Measurements from ENCODE around the gene ZNF831.

ZNF831 gene

DNA sequence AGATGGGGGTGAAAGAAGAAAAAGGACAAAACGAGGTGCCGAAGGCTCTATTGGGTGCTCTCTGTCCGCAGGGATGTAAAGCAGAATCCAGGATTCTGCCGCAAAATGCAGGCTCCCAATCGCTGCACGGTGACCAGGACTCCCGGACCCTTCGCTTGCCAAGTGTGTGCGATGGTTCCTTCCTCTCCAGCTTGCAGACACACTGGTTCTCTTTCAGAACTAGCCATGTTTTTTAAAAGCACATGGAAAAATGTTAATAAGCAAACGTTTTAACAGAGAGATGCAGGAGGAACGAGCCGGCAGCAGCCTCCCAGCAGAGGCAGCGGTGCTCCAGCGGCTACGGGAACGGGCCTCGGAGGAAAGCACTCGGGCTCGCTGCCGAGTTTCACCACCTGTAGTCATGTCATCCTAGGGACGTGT lies 59.6 kb downstream of the ZNF831 start:
- H3K4me3 ChIP-seq (ENCODE audit: low read length): no peak overlapping the region
- no peaks in the 10 kb centered on the region for H3K27me3 ChIP-seq (ENCODE audit: control insufficient read depth, insufficient read depth, low read length)

GRCh38 chr20:59223750-59224149 lies 60.1 kb downstream of the ZNF831 start:
- Histone ChIP-seq H3K9me3 (ENCODE audit: control insufficient read depth, insufficient read depth, low read length) (no peaks in the 10 kb centered on the region), H3K36me3 (ENCODE audit: control insufficient read depth, insufficient read depth, low read length) (no peaks in the 10 kb centered on the region), H3K27me3 (ENCODE audit: control insufficient read depth, insufficient read depth, low read length) (no peaks in the 10 kb centered on the region), H3K4me3 (ENCODE audit: low read length) (no peak overlapping the region), H3K27ac (ENCODE audit: low read length) (no peak overlapping the region), H3K4me1 (ENCODE audit: control insufficient read depth, insufficient read depth, low read length) (peaks cover 4% of the 10 kb centered on the region)
- no peak for DNase-seq (ENCODE audit: low read depth, low spot score)
- WGBS (ENCODE audit: insufficient coverage, insufficient read length): no CpG with 5 or more reads among the region's 12 CpGs

More for the DNA sequence above, 59.6 kb downstream of the ZNF831 start:
- Histone ChIP-seq H3K4me1 (ENCODE audit: control insufficient read depth, insufficient read depth, low read length) (peaks cover 4% of the 10 kb centered on the region), H3K27ac (ENCODE audit: low read length) (no peak overlapping the region), H3K9me3 (ENCODE audit: control insufficient read depth, insufficient read depth, low read length) (no peaks in the 10 kb centered on the region), H3K36me3 (ENCODE audit: control insufficient read depth, insufficient read depth, low read length) (no peaks in the 10 kb centered on the region)
- WGBS (ENCODE audit: insufficient coverage, insufficient read length): no CpG with 5 or more reads among the region's 21 CpGs
- DNase-seq (ENCODE audit: low read depth, low spot score): no peak

DNA sequence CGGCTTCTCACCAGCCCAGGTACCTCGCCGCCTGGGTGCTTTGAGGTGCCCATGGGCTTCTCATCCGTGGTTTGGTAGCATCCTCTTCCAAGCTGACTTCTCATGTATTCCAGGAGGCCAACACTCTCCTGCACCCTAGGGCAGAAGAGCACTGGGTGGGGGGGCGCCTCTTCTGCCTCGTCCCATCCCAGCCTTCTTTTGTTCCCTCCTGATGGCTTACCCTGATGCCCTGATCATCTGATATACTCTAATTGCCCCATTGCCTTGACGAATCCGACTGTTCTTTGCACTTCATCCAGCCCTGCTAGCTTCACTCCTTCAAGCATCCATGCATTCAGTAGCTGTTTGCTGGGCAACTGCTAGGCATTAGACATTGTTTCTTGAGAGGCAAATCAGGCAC lies 60.6 kb downstream of the ZNF831 start:
- Histone ChIP-seq H3K27ac (ENCODE audit: low read length) (no peak overlapping the region), H3K4me1 (ENCODE audit: control insufficient read depth, insufficient read depth, low read length) (peaks cover 2% of the 10 kb centered on the region), H3K27me3 (ENCODE audit: control insufficient read depth, insufficient read depth, low read length) (no peaks in the 10 kb centered on the region), H3K4me3 (ENCODE audit: low read length) (no peak overlapping the region), H3K36me3 (ENCODE audit: control insufficient read depth, insufficient read depth, low read length) (no peaks in the 10 kb centered on the region), H3K9me3 (ENCODE audit: control insufficient read depth, insufficient read depth, low read length) (no peaks in the 10 kb centered on the region)
- WGBS (ENCODE audit: insufficient coverage, insufficient read length): no CpG with 5 or more reads among the region's 8 CpGs
- no peak for DNase-seq (ENCODE audit: low read depth, low spot score)

DNA sequence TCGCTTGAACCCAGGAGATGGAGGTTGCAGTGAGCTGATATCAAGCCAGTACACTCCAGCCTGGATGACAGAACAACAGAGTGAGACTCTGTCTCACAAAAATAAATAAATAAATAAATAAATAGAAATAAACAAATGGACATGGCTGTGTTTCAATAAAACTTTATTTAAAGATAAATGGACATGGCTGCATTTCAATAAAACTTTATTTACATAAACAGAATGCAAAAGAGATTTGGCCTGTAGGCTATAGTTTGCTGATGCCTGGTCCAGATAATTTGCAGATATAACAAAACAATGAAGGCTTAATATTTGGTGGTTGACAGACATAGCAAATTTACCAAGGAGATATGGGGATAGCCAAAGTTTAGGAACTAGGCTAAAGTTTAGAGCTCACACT lies 66.8 kb downstream of the ZNF831 start:
- no CpG with 5 or more reads among the region's 1 CpG for WGBS (ENCODE audit: insufficient coverage, insufficient read length)
- no peak overlapping the region for H3K4me3 ChIP-seq (ENCODE audit: low read length)
- no peak for DNase-seq (ENCODE audit: low read depth, low spot score)
- no peaks in the 10 kb centered on the region for H3K9me3 ChIP-seq (ENCODE audit: control insufficient read depth, insufficient read depth, low read length)
- H3K27ac ChIP-seq (ENCODE audit: low read length): no peak overlapping the region
- H3K4me1 ChIP-seq (ENCODE audit: control insufficient read depth, insufficient read depth, low read length): no peaks in the 10 kb centered on the region
- no peaks in the 10 kb centered on the region for H3K27me3 ChIP-seq (ENCODE audit: control insufficient read depth, insufficient read depth, low read length)
- no peaks in the 10 kb centered on the region for H3K36me3 ChIP-seq (ENCODE audit: control insufficient read depth, insufficient read depth, low read length)

- H3K4me1 ChIP-seq (ENCODE audit: control insufficient read depth, insufficient read depth, low read length): no peaks in the 10 kb centered on the region
- WGBS (ENCODE audit: insufficient coverage, insufficient read length): no CpG with 5 or more reads among the region's 8 CpGs
- DNase-seq (ENCODE audit: low read depth, low spot score): no peak
- no peak overlapping the region for H3K4me3 ChIP-seq (ENCODE audit: low read length)
- no peaks in the 10 kb centered on the region for H3K9me3 ChIP-seq (ENCODE audit: control insufficient read depth, insufficient read depth, low read length)
- no peak overlapping the region for H3K27ac ChIP-seq (ENCODE audit: low read length)
- H3K27me3 ChIP-seq (ENCODE audit: control insufficient read depth, insufficient read depth, low read length): no peaks in the 10 kb centered on the region
- no peaks in the 10 kb centered on the region for H3K36me3 ChIP-seq (ENCODE audit: control insufficient read depth, insufficient read depth, low read length)
Observed at GRCh38 chr20:59231124-59231804, 67.6 kb downstream of the ZNF831 start.

DNA sequence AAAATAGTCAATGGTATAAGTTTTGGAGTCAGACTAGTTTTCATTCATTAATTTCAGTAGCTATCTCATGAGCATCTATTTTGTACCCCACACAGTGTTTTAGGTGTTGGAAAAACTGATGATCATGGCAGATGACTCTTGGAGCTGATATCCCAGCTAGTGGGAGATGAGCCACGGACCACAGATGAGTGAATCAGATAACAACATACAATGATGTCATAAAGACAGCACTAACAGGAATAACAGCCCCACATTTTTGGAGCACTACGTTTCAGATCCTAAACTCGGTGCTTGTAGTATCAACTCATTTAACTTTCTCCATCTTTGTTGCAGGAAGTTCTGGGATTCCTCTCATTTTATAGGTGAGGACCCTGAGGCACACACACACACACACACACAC lies 69.0 kb downstream of the ZNF831 start:
- Histone ChIP-seq H3K4me1 (ENCODE audit: control insufficient read depth, insufficient read depth, low read length) (no peaks in the 10 kb centered on the region), H3K9me3 (ENCODE audit: control insufficient read depth, insufficient read depth, low read length) (no peaks in the 10 kb centered on the region), H3K36me3 (ENCODE audit: control insufficient read depth, insufficient read depth, low read length) (no peaks in the 10 kb centered on the region), H3K27me3 (ENCODE audit: control insufficient read depth, insufficient read depth, low read length) (no peaks in the 10 kb centered on the region), H3K4me3 (ENCODE audit: low read length) (no peak overlapping the region), H3K27ac (ENCODE audit: low read length) (no peak overlapping the region)
- no CpG with 5 or more reads among the region's 3 CpGs for WGBS (ENCODE audit: insufficient coverage, insufficient read length)
- DNase-seq (ENCODE audit: low read depth, low spot score): no peak

GRCh38 chr20:59235226-59235625 lies 71.6 kb downstream of the ZNF831 start:
- no peak for DNase-seq (ENCODE audit: low read depth, low spot score)
- Histone ChIP-seq H3K9me3 (ENCODE audit: control insufficient read depth, insufficient read depth, low read length) (no peaks in the 10 kb centered on the region), H3K27me3 (ENCODE audit: control insufficient read depth, insufficient read depth, low read length) (no peaks in the 10 kb centered on the region), H3K4me1 (ENCODE audit: control insufficient read depth, insufficient read depth, low read length) (no peaks in the 10 kb centered on the region), H3K4me3 (ENCODE audit: low read length) (no peak overlapping the region), H3K36me3 (ENCODE audit: control insufficient read depth, insufficient read depth, low read length) (no peaks in the 10 kb centered on the region), H3K27ac (ENCODE audit: low read length) (no peak overlapping the region)
- no CpG with 5 or more reads among the region's 5 CpGs for WGBS (ENCODE audit: insufficient coverage, insufficient read length)

DNA sequence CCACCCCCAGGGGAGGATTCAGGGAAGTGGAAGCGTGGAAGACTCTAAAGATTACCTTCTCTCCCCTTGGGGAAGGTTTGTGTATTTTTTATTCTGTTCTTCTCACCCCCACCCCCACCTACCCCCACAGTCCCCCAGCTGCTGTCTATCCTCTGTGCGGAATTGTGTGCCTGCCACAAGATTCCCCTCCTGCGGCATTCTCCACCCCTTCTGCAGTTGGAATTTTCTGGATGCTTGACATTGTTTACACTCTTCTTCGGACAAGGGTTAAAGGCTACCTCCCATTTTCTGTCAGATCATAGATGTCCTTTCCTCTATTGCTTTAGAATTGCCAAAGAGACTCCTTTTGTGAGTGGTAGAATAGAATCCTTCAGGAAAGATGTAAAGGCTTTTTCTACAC lies 76.4 kb downstream of the ZNF831 start:
- Histone ChIP-seq H3K9me3 (ENCODE audit: control insufficient read depth, insufficient read depth, low read length) (no peaks in the 10 kb centered on the region), H3K36me3 (ENCODE audit: control insufficient read depth, insufficient read depth, low read length) (no peaks in the 10 kb centered on the region), H3K4me3 (ENCODE audit: low read length) (no peak overlapping the region), H3K27ac (ENCODE audit: low read length) (no peak overlapping the region), H3K27me3 (ENCODE audit: control insufficient read depth, insufficient read depth, low read length) (no peaks in the 10 kb centered on the region), H3K4me1 (ENCODE audit: control insufficient read depth, insufficient read depth, low read length) (no peaks in the 10 kb centered on the region)
- no CpG with 5 or more reads among the region's 4 CpGs for WGBS (ENCODE audit: insufficient coverage, insufficient read length)
- DNase-seq (ENCODE audit: low read depth, low spot score): no peak

GRCh38 chr20:59242714-59243626 lies 79.3 kb downstream of the ZNF831 start:
- DNase-seq (ENCODE audit: low read depth, low spot score): no peak
- WGBS (ENCODE audit: insufficient coverage, insufficient read length): no CpG with 5 or more reads among the region's 10 CpGs
- Histone ChIP-seq H3K27ac (ENCODE audit: low read length) (no peak overlapping the region), H3K36me3 (ENCODE audit: control insufficient read depth, insufficient read depth, low read length) (no peaks in the 10 kb centered on the region), H3K27me3 (ENCODE audit: control insufficient read depth, insufficient read depth, low read length) (no peaks in the 10 kb centered on the region), H3K9me3 (ENCODE audit: control insufficient read depth, insufficient read depth, low read length) (no peaks in the 10 kb centered on the region), H3K4me1 (ENCODE audit: control insufficient read depth, insufficient read depth, low read length) (peaks cover 2% of the 10 kb centered on the region; the same call in 1 of the 2 replicates), H3K4me3 (ENCODE audit: low read length) (no peak overlapping the region)

DNA sequence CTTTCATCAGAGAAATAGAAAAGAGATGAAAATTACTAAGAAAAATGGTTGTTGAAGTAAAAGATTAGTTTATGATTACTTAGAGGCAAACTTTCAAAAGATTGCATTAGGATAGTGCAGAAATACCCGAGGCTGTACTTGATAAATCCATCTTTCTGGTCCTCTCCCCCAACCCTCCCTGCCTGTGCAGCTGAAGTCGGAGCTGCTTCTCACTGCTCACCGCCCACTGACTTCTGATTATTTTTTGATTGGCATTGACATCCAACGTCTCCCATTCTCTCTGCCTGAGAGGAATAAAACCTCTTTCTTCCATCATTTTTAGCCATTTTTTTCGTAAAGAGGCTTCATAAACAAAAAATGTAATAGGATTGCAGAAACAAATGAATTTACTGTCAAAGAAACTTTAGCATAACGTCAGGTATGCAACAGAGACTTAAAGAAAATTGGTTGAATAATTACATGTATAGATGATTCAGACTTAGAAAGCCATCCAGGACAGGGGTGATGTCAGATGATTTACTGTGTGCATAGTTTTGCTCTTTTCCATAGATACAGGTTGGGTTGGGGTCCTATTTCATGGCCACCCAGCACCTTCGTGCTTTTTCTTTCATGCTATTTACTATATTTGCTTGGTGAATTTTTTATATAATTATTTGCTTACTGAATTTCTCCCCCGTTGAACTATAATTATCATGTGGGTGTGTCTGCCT lies 83.2 kb downstream of the ZNF831 start:
- no CpG with 5 or more reads among the region's 8 CpGs for WGBS (ENCODE audit: insufficient coverage, insufficient read length)
- Histone ChIP-seq H3K27ac (ENCODE audit: low read length) (no peak overlapping the region), H3K4me3 (ENCODE audit: low read length) (no peak overlapping the region), H3K4me1 (ENCODE audit: control insufficient read depth, insufficient read depth, low read length) (peaks cover 2% of the 10 kb centered on the region; the same call in 1 of the 2 replicates), H3K36me3 (ENCODE audit: control insufficient read depth, insufficient read depth, low read length) (no peaks in the 10 kb centered on the region), H3K9me3 (ENCODE audit: control insufficient read depth, insufficient read depth, low read length) (no peaks in the 10 kb centered on the region), H3K27me3 (ENCODE audit: control insufficient read depth, insufficient read depth, low read length) (no peaks in the 10 kb centered on the region)
- DNase-seq (ENCODE audit: low read depth, low spot score): no peak

Data from iPS DF 6.9 (cell line).